HepG2 (cell line): ENCODE measurements around the gene MYO19.

Experiments
- FOSL1 ChIP-seq: sonication (generic); formaldehyde crosslinking; IDR thresholded peaks from 2 replicates; pipeline ENCODE4 v1.9.0; 2021; ENCODE audit warnings: missing genetic modification reagents, borderline replicate concordance
- FOXA3 ChIP-seq: IDR thresholded peaks from 2 replicates; pipeline ENCODE4 v1.6.1; 2016; ENCODE audit warnings: missing genetic modification reagents, missing compliant biosample characterization
- POLR2A ChIP-seq, 2 experiments: IDR thresholded peaks; 2 replicates each; pipeline ENCODE4 v1.6.1; 2011; ENCODE audit warnings: low read depth in 2 of 2, low read length in 2 of 2, mild to moderate bottlenecking in 1 of 2, moderate library complexity in 1 of 2; ENCODE audit not compliant: insufficient read depth in 1 of 2
- RBM39 ChIP-seq: fragments of 200-400 bp; formaldehyde crosslinking; IDR thresholded peaks from one replicate; pipeline ENCODE4 v1.6.1; 2018; ENCODE audit warnings: antibody characterized with exemption, mild to moderate bottlenecking, low read depth, low read length; ENCODE audit not compliant: poor library complexity, severe bottlenecking
- TAF1 ChIP-seq: sonication (generic); formaldehyde crosslinking; IDR thresholded peaks from 2 replicates; pipeline ENCODE4 v1.4.0; 2020; ENCODE audit warnings: missing genetic modification reagents
- YY1 ChIP-seq: IDR thresholded peaks from 2 replicates; pipeline ENCODE4 v1.6.1; 2011; ENCODE audit warnings: low read length, low read depth, moderate library complexity, mild to moderate bottlenecking; ENCODE audit not compliant: insufficient read depth, insufficient replicate concordance
- ZNF329 ChIP-seq: sonication (generic); formaldehyde crosslinking; IDR thresholded peaks from 2 replicates; pipeline ENCODE4 v1.9.0; 2021; ENCODE audit warnings: low read depth, mild to moderate bottlenecking, missing genetic modification reagents
- ZSCAN21 ChIP-seq: sonication (generic); formaldehyde crosslinking; IDR thresholded peaks from 2 replicates; pipeline ENCODE4 v1.8.0; 2022; ENCODE audit warnings: mild to moderate bottlenecking, missing genetic modification reagents, moderate library complexity, borderline replicate concordance
- TF ChIP-seq, protein P1 (sequence below): sonication (generic); formaldehyde crosslinking; IDR thresholded peaks from 2 replicates; pipeline ENCODE4 v1.4.0; 2020; ENCODE audit warnings: missing genetic modification reagents, mild to moderate bottlenecking, borderline replicate concordance
- TF ChIP-seq, protein P2 (sequence below): sonication (generic); formaldehyde crosslinking; IDR thresholded peaks from 2 replicates; pipeline ENCODE4 v1.5.0; 2020; ENCODE audit warnings: mild to moderate bottlenecking, missing genetic modification reagents, moderate library complexity
- TF ChIP-seq, protein P3 (sequence below): IDR thresholded peaks from 2 replicates; pipeline ENCODE4 v1.6.1; 2016
- TF ChIP-seq, protein P4 (sequence below): sonication (generic); formaldehyde crosslinking; IDR thresholded peaks from 2 replicates; pipeline ENCODE4 v1.4.0; 2020; ENCODE audit warnings: low read depth, mild to moderate bottlenecking, missing genetic modification reagents

DNA sequence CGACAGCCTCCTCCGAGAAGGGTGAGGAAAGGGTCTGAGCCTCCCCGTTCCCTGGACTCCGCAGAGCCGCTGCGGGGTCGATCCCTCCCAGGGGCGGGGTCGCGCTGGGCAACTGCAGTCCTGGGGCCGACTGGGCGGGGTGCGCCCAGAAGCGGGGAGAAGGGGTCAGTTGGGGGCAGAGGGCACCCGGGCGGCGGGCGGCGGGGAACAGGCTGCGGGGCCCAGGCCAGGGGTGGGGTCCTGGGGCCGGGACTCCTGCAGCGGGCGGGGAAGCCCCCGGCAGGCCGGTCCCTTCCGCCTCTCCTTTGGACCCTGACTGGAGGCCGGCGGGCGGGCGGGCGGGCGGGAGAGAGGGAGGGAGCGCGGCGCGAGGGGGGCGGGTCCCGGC is 10.4 kb upstream of the MYO19 start:
- TF ChIP-seq, protein P1, sequence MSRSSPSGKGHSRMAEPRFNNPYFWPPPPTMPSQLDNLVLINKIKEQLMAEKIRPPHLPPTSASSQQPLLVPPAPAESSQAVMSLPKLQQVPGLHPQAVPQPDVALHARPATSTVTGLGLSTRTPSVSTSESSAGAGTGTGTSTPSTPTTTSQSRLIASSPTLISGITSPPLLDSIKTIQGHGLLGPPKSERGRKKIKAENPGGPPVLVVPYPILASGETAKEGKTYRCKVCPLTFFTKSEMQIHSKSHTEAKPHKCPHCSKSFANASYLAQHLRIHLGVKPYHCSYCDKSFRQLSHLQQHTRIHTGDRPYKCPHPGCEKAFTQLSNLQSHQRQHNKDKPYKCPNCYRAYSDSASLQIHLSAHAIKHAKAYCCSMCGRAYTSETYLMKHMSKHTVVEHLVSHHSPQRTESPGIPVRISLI (CRISPR knock-in tag): no peak
- TF ChIP-seq YY1: no peak
- no peak; a peak in 1 of 4 replicates for TF ChIP-seq POLR2A (IDR thresholded peaks at IDR 0.05; ENCODE audit: insufficient read depth in 1 of 2, low read depth in 2 of 2, low read length in 2 of 2)
- TF ChIP-seq ZSCAN21 (CRISPR knock-in tag): no peak
- TF ChIP-seq RBM39: peak; percentile 53
- no peak for TF ChIP-seq FOSL1 (CRISPR knock-in tag)
- TF ChIP-seq, protein P2, sequence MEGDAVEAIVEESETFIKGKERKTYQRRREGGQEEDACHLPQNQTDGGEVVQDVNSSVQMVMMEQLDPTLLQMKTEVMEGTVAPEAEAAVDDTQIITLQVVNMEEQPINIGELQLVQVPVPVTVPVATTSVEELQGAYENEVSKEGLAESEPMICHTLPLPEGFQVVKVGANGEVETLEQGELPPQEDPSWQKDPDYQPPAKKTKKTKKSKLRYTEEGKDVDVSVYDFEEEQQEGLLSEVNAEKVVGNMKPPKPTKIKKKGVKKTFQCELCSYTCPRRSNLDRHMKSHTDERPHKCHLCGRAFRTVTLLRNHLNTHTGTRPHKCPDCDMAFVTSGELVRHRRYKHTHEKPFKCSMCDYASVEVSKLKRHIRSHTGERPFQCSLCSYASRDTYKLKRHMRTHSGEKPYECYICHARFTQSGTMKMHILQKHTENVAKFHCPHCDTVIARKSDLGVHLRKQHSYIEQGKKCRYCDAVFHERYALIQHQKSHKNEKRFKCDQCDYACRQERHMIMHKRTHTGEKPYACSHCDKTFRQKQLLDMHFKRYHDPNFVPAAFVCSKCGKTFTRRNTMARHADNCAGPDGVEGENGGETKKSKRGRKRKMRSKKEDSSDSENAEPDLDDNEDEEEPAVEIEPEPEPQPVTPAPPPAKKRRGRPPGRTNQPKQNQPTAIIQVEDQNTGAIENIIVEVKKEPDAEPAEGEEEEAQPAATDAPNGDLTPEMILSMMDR: no peak
- TF ChIP-seq TAF1 (CRISPR knock-in tag): no peak
- no peak for TF ChIP-seq ZNF329
- no peak for TF ChIP-seq FOXA3
- TF ChIP-seq, protein P3, sequence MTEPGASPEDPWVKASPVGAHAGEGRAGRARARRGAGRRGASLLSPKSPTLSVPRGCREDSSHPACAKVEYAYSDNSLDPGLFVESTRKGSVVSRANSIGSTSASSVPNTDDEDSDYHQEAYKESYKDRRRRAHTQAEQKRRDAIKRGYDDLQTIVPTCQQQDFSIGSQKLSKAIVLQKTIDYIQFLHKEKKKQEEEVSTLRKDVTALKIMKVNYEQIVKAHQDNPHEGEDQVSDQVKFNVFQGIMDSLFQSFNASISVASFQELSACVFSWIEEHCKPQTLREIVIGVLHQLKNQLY (CRISPR knock-in tag): no peak
- TF ChIP-seq, protein P4, sequence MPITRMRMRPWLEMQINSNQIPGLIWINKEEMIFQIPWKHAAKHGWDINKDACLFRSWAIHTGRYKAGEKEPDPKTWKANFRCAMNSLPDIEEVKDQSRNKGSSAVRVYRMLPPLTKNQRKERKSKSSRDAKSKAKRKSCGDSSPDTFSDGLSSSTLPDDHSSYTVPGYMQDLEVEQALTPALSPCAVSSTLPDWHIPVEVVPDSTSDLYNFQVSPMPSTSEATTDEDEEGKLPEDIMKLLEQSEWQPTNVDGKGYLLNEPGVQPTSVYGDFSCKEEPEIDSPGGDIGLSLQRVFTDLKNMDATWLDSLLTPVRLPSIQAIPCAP (CRISPR knock-in tag): no peak
